Caco-2 (cell line): ENCODE data around the gene PTPRN2. TPM values are rescaled to one million over a fixed set of nuclear protein-coding genes. Genes with fewer than 3 reads are reported as not detected.
"Not testable (repeated sequence)": the region's sequence is repeated elsewhere in the genome, so short reads cannot be mapped to it uniquely, and the experiment has no call there.

Source experiments
- BruUV-seq: library from RNA; stranded (reverse); fragments of 400-500 nt; replicated peaks from 2 replicates; lab custom pipeline; 2021; lab: Mats Ljungman, UMichigan
- CTCF ChIA-PET: fragments of 300-600 bp; sonication (Branson Sonifier 250); formaldehyde crosslinking; loops from one replicate; lab custom pipeline; 2022; ENCODE audit warnings: antibody characterized with exemption; lab: Charles Lee
- POLR2A ChIA-PET: fragments of 300-600 bp; sonication (Branson Sonifier 250); formaldehyde crosslinking; loops from one replicate; lab custom pipeline; 2022; ENCODE audit warnings: antibody characterized with exemption; lab: Charles Lee
- DNase-seq, 2 experiments: peaks; one replicate each; pipeline versions ENCODE4 v3.0.0 to v3.0.0-alpha.2; 2020 to 2022
- H3K27me3 ChIP-seq: replicated peaks from 2 replicates; pipeline ENCODE4 v1.6.0; 2011; ENCODE audit warnings: low read length; ENCODE audit not compliant: control insufficient read depth, insufficient read depth
- H3K36me3 ChIP-seq: 2 replicates; pipeline ENCODE4 v1.5.1; 2011; ENCODE audit warnings: low read length; ENCODE audit not compliant: control insufficient read depth, insufficient read depth
- H3K4me1 ChIP-seq: fragments of 250-450 bp; sonication (Bioruptor Pico); 2 replicates; pipeline ENCODE4 v1.5.1; 2020; ENCODE audit warnings: mild to moderate bottlenecking
- H3K4me3 ChIP-seq: 2 replicates; pipeline ENCODE4 v1.5.1; 2011; ENCODE audit warnings: low read depth, mild to moderate bottlenecking, control low read depth, low read length
- H3K9me3 ChIP-seq: fragments of 250-450 bp; sonication (Bioruptor Pico); 2 replicates; pipeline ENCODE4 v1.5.1; 2020; ENCODE audit warnings: mild to moderate bottlenecking, moderate library complexity
- H3K27ac Mint-ChIP-seq: one replicate; pipeline ENCODE4 v1.8.0; 2022; ENCODE audit warnings: mixed read lengths; ENCODE audit not compliant: unreplicated experiment
- H3K27me3 Mint-ChIP-seq: one replicate; pipeline ENCODE4 v1.8.0; 2022; ENCODE audit warnings: mixed read lengths; ENCODE audit not compliant: insufficient read depth, unreplicated experiment
- H3K36me3 Mint-ChIP-seq: one replicate; pipeline ENCODE4 v1.8.0; 2022; ENCODE audit warnings: mild to moderate bottlenecking, mixed read lengths; ENCODE audit not compliant: insufficient read depth, unreplicated experiment
- H3K4me1 Mint-ChIP-seq: one replicate; pipeline ENCODE4 v1.8.0; 2022; ENCODE audit warnings: low read depth, mixed read lengths; ENCODE audit not compliant: unreplicated experiment
- H3K4me3 Mint-ChIP-seq: one replicate; pipeline ENCODE4 v1.8.0; 2022; ENCODE audit warnings: mild to moderate bottlenecking, moderate library complexity, mixed read lengths; ENCODE audit not compliant: unreplicated experiment
- H3K9me3 Mint-ChIP-seq: one replicate; pipeline ENCODE4 v1.8.0; 2022; ENCODE audit warnings: mixed read lengths; ENCODE audit not compliant: unreplicated experiment
- intact Hi-C: fragments of 100-400 bp; cut with micrococcal nuclease; formaldehyde crosslinking; loops from one replicate; pipeline ENCODE4 v1.10.0; 2022; ENCODE audit not compliant: unreplicated experiment
- total RNA-seq: library from RNA; stranded (reverse); gene quantifications from 2 replicates; pipeline ENCODE4 v1.2.3, GENCODE V29; 2022
- TF ChIP-seq, protein P1 (sequence below), 2 experiments: fragments of 200-600 bp in 1 of 2; IDR thresholded peaks; 1 replicate in 1 of 2; 2 replicates in 1 of 2; pipeline versions ENCODE4 v1.5.1 to v1.8.0; 2011 to 2022; ENCODE audit warnings: antibody characterized with exemption in 1 of 2, control low read depth in 1 of 2, inconsistent platforms in 1 of 2, low read depth in 1 of 2, low read length in 1 of 2, mild to moderate bottlenecking in 1 of 2, moderate library complexity in 1 of 2; ENCODE audit not compliant: insufficient read depth in 1 of 2, severe bottlenecking in 1 of 2, unreplicated experiment in 1 of 2

Gene PTPRN2
- total RNA-seq, 1 experiment from 2014 or later: 1.4 TPM

DNA sequence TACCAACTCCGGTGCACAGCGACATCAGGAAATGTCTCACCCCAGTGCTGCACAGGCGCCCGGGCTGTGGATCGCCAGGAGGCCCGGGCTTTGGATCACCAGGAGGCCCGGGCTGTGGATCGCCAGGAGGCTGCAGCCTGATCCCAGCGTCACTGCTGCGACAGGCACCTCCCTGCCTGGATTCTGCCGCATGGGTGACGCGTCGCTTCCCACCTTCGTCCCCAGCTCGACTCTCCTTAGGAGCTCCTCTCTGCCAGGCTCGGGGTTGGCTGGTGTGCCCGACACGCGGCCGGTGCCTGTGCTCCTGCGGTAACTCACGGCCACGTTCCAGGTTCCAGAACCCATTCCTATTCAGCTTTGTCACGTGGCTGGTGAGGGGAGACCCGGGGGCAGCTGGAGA, 993.3 kb downstream of the PTPRN2 start:
- ChIA-PET POLR2A (no interaction called here), CTCF (no interaction called here)
- Mint-ChIP-seq H3K27ac (no peak overlapping the region), H3K9me3 (no peaks in the 10 kb centered on the region), H3K36me3 (no peaks in the 10 kb centered on the region), H3K27me3 (peaks cover 5% of the 10 kb centered on the region), H3K4me1 (no peaks in the 10 kb centered on the region), H3K4me3 (no peak overlapping the region)
- intact Hi-C loops: no loop called here
- Histone ChIP-seq H3K36me3 (no peaks in the 10 kb centered on the region), H3K4me3 (no peak overlapping the region), H3K9me3 (no peaks in the 10 kb centered on the region), H3K27me3 (no peaks in the 10 kb centered on the region), H3K4me1 (no peaks in the 10 kb centered on the region)
- no TSS peak for BruUV-seq
- TF ChIP-seq, protein P1, sequence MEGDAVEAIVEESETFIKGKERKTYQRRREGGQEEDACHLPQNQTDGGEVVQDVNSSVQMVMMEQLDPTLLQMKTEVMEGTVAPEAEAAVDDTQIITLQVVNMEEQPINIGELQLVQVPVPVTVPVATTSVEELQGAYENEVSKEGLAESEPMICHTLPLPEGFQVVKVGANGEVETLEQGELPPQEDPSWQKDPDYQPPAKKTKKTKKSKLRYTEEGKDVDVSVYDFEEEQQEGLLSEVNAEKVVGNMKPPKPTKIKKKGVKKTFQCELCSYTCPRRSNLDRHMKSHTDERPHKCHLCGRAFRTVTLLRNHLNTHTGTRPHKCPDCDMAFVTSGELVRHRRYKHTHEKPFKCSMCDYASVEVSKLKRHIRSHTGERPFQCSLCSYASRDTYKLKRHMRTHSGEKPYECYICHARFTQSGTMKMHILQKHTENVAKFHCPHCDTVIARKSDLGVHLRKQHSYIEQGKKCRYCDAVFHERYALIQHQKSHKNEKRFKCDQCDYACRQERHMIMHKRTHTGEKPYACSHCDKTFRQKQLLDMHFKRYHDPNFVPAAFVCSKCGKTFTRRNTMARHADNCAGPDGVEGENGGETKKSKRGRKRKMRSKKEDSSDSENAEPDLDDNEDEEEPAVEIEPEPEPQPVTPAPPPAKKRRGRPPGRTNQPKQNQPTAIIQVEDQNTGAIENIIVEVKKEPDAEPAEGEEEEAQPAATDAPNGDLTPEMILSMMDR (IDR thresholded peaks at IDR 0.05; ENCODE audit: insufficient read depth in 1 of 2, low read depth in 1 of 2, low read length in 1 of 2, severe bottlenecking in 1 of 2, unreplicated experiment in 1 of 2): no peak
- DNase-seq: no peak

DNA sequence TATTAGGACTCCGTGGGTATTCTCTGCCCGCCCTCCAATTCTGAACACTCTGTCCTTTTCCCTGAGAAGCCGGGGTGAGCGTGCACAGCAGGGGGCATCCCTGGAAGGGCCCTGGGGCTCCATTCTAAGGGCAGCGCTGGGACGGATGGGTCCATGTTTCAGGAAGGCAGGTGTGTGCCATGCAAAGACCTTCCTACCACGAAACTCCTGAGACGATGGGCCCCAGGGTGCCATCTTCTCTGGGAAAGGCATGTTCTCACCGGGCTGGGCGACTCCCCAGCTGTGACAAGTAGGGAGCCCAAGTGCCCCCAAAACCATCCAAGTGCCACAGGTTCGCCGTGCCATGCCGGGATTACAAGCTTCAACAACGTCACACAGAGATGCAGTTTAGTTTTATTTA, 994.1 kb downstream of the PTPRN2 start:
- Mint-ChIP-seq H3K27ac (no peak overlapping the region), H3K9me3 (no peaks in the 10 kb centered on the region), H3K36me3 (no peaks in the 10 kb centered on the region), H3K27me3 (peaks cover 12% of the 10 kb centered on the region), H3K4me1 (no peaks in the 10 kb centered on the region), H3K4me3 (no peak overlapping the region)
- Histone ChIP-seq H3K4me3 (no peak overlapping the region), H3K36me3 (no peaks in the 10 kb centered on the region), H3K27me3 (no peaks in the 10 kb centered on the region), H3K4me1 (no peaks in the 10 kb centered on the region), H3K9me3 (no peaks in the 10 kb centered on the region)
- ChIA-PET CTCF (no interaction called here), POLR2A (no interaction called here)
- no peak for DNase-seq
- TF ChIP-seq, protein P1 (IDR thresholded peaks at IDR 0.05; ENCODE audit: insufficient read depth in 1 of 2, low read depth in 1 of 2, low read length in 1 of 2, severe bottlenecking in 1 of 2, unreplicated experiment in 1 of 2): no peak
- intact Hi-C loops: no loop called here
- no TSS peak for BruUV-seq

DNA sequence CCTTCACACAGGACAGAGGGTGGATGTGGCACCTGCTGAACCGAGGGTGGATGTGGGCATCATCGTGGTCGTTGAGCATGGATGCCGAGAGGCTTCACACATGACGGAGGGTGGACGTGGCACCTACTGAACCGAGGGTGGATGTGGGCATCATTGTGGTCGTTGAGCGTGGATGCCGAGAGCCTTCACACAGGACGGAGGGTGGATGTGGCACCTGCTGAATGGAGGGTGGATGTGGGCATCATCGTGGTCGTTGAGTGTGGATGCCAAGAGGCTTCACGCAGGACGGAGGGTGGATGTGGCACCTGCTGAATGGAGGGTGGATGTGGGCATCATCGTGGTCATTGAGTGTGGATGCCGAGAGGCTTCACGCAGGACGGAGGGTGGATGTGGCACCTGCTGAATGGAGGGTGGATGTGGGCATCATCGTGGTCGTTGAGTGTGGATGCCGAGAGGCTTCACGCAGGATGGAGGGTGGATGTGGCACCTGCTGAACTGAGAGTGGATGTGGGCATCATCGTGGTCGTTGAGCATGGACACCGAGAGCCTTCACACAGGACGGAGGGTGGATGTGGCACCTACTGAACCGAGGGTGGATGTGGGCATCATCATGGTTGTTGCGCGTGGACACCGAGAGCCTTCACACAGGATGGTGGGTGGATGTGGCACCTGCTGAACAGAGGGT, 994.8 kb downstream of the PTPRN2 start:
- H3K27me3 ChIP-seq, H3K36me3 Mint-ChIP-seq, POLR2A ChIA-PET, H3K9me3 ChIP-seq, H3K4me3 ChIP-seq, BruUV-seq, DNase-seq, H3K4me3 Mint-ChIP-seq, H3K36me3 ChIP-seq, H3K27ac Mint-ChIP-seq, intact Hi-C loops, CTCF ChIA-PET, H3K4me1 ChIP-seq, H3K4me1 Mint-ChIP-seq, H3K9me3 Mint-ChIP-seq: not testable (repeated sequence)
- H3K27me3 Mint-ChIP-seq: peaks cover 12% of the 10 kb centered on the region
